Tibial artery (tissue), 4 donors: Measurements from ENCODE around the gene CHST4.
A peak's percentile ranks its signal among the peaks of the same experiment; 100 is the strongest.

Experiments
- DNase-seq, 2 donors: peaks; one replicate each; pipeline ENCODE4 v3.0.0-alpha.2; 2019
- H3K27ac ChIP-seq, 2 donors: fragments of 200-600 bp; sonication (generic) in 1 of 2; 1 replicate in 1 of 2; 2 replicates in 1 of 2; pipeline ENCODE4 v1.5.1; 2018 to 2019; ENCODE audit warnings: mild to moderate bottlenecking in 1 of 2
- H3K27me3 ChIP-seq, 2 donors: fragments of 200-600 bp; sonication (generic) in 1 of 2; one replicate each; pipeline versions ENCODE4 v1.5.1 to v1.6.0; 2016 to 2019
- H3K36me3 ChIP-seq, 3 donors: fragments of 200-600 bp; sonication (generic) in 2 of 3; one replicate each; pipeline ENCODE4 v1.5.1; 2016 to 2019; ENCODE audit warnings: mild to moderate bottlenecking in 2 of 3
- H3K4me1 ChIP-seq, 4 donors: fragments of 200-600 bp; sonication (generic) in 2 of 4; 1 replicate in 3 of 4; 2 replicates in 1 of 4; pipeline ENCODE4 v1.5.1; 2016 to 2019
- H3K4me3 ChIP-seq, 2 donors: fragments of 200-600 bp; sonication (generic) in 1 of 2; 1 replicate in 1 of 2; 2 replicates in 1 of 2; pipeline ENCODE4 v1.5.1; 2018 to 2019; ENCODE audit warnings: mild to moderate bottlenecking in 2 of 2
- H3K9me3 ChIP-seq, 3 donors: fragments of 200-600 bp; sonication (generic) in 1 of 3; one replicate each; pipeline ENCODE4 v1.5.1; 2016 to 2019
- intact Hi-C: fragments of 100-400 bp; cut with DNase I; formaldehyde crosslinking; loops from one replicate; pipeline ENCODE4 v1.15.0; 2023; ENCODE audit warnings: low total_unique reads
- TF ChIP-seq, protein P1 (sequence below), 2 experiments: fragments of 200-600 bp in 1 of 2; fragments of 450-650 bp in 1 of 2; IDR thresholded peaks; one replicate each; pipeline ENCODE4 v1.5.1; 2017 to 2019; ENCODE audit warnings: antibody characterized with exemption in 2 of 2, mild to moderate bottlenecking in 1 of 2, moderate library complexity in 1 of 2

CHST4 gene

DNA sequence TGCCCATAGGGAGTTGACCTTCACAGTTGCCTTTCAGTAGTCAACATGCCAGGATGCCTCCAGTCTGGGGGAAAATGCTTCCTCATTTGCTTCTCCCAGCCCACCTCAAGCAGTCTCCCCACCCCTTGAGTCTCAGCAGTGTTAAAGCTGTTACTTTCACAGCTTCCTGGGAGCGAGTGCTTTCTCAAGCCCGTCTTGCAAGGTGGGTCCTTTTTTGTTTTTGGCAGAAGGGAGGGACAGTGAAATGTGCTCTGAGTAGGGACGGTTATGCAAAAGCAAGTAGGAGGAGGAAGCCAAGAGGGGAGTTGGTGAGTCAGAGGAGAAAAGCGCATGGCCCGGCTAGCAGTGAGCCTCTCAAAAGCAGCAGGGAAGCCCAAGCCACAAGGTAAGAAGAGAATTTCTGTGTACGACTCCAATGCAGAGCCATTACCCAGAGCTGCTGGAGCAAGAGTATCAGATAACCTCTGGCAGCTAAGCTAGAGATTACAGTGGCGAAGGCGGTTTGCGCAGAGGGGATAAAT is at the start of gene CHST4:
TSS of gene CHST4 (plus strand) at position 316 of the 521 bp plus-strand sequence. CDS start 10,252 bp downstream, outside the sequence.
- intact Hi-C loops, result no loop called here
- no peak within 1 kb of the TSS for H3K27ac ChIP-seq
- no peak for DNase-seq

DNA sequence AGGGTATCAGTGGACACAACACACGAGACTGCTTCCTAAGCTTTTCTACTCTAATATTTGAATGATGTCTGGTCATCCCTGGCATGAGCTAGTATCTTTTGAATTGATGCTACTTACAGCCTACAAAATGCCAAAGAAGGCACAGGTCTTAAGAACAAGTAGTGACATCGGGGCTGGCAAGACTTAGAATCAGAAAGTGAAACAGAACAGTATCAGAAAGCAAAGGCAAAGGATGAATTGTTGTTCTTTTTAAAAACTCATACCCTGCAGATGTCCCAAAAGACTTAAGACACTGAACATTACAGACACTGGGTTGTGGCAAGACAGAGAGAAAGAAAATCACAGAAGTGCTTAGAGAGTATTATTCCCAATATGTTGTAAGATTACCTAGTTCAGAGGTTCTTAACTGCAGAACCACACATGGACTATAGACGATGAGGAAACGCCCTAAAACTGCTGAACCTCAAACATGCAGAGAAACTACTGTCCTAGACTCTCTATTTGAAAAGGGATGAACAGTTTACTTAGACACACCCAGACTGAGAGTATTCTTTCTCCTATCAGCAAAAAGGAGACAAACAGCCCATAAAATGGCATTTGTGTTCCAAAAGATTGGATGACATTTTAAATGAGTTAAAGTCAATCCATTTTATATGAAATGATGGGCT is 49.6 kb upstream of the CHST4 start:
- no peaks in the 10 kb centered on the region for H3K9me3 ChIP-seq
- H3K27me3 ChIP-seq, result no peaks in the 10 kb centered on the region
- H3K36me3 ChIP-seq, result peaks cover 31 to 60% (median 36%) of the 10 kb centered on the region in 3 donors
- TF ChIP-seq, protein P1, sequence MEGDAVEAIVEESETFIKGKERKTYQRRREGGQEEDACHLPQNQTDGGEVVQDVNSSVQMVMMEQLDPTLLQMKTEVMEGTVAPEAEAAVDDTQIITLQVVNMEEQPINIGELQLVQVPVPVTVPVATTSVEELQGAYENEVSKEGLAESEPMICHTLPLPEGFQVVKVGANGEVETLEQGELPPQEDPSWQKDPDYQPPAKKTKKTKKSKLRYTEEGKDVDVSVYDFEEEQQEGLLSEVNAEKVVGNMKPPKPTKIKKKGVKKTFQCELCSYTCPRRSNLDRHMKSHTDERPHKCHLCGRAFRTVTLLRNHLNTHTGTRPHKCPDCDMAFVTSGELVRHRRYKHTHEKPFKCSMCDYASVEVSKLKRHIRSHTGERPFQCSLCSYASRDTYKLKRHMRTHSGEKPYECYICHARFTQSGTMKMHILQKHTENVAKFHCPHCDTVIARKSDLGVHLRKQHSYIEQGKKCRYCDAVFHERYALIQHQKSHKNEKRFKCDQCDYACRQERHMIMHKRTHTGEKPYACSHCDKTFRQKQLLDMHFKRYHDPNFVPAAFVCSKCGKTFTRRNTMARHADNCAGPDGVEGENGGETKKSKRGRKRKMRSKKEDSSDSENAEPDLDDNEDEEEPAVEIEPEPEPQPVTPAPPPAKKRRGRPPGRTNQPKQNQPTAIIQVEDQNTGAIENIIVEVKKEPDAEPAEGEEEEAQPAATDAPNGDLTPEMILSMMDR (IDR thresholded peaks at IDR 0.05), result no peak
- intact Hi-C loops, result no loop called here
- H3K4me1 ChIP-seq, result no peaks in the 10 kb centered on the region
- DNase-seq, result no peak
- H3K4me3 ChIP-seq, result no peak overlapping the region
- no peak overlapping the region for H3K27ac ChIP-seq

More for the DNA sequence above, at the start of gene CHST4:
- TF ChIP-seq, protein P1 (IDR thresholded peaks at IDR 0.05), result no peak
- no peak within 1 kb of the TSS for H3K4me3 ChIP-seq
- H3K36me3 ChIP-seq, result no peaks in the 10 kb centered on the region
- no peaks in the 10 kb centered on the region for H3K9me3 ChIP-seq
- no peaks in the 10 kb centered on the region for H3K4me1 ChIP-seq
- peaks cover 0 to 20% of the 10 kb centered on the region in 2 donors for H3K27me3 ChIP-seq

DNA sequence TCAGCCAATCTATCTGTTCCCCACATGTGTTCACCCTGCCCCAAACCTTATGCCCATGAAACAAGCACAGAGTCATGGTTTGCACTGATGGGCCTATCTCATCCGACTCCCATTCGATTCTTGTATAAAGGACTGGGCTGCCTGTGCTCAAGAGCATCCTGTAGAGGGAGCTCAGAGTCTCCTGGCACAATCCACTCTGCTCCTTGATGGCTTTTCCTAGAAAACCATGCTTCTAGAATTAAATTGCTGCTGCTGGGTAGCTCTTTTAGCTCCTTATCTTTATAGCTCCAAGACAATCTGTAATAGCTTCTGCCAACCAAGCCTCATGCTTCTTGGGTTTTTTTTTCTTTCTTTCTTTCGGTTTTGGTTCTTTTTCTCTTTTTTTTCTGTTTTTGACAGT is 46.8 kb upstream of the CHST4 start:
- Histone ChIP-seq H3K4me1 (peaks cover 0 to 10% (median 2%) of the 10 kb centered on the region in 4 donors), H3K36me3 (peaks cover 27 to 46% (median 33%) of the 10 kb centered on the region in 3 donors), H3K27ac (no peak overlapping the region), H3K9me3 (no peaks in the 10 kb centered on the region), H3K4me3 (no peak overlapping the region), H3K27me3 (no peaks in the 10 kb centered on the region)
- DNase-seq, result no peak
- TF ChIP-seq, protein P1 (IDR thresholded peaks at IDR 0.05), result peak in 1 of 2 experiments; percentile 17
- intact Hi-C loops, result no loop called here

DNA sequence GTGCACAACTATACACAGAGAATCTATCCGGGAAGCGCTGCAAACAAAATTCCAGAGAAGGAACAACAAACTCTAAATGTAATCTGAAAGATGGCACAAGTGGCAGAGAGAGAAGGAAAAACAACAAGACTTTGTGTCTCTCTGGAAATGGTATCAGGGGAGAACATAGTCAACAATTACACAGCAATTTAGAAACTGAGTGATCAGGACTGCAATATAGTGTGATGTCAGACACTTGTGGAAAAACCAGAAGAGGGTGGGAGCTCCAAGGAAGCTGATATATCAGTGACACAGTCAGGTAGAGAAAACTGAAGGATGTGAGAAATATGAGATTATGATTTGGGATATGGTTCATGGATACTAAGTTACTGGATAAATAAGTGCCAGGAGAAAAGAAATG is 45.3 kb upstream of the CHST4 start:
- intact Hi-C loops, result no loop called here
- no peaks in the 10 kb centered on the region for H3K9me3 ChIP-seq
- peaks cover 0 to 14% (median 4%) of the 10 kb centered on the region in 4 donors for H3K4me1 ChIP-seq
- H3K36me3 ChIP-seq, result peaks cover 26 to 30% (median 27%) of the 10 kb centered on the region in 3 donors
- DNase-seq, result no peak
- no peak overlapping the region for H3K4me3 ChIP-seq
- no peak overlapping the region for H3K27ac ChIP-seq
- H3K27me3 ChIP-seq, result no peaks in the 10 kb centered on the region
- TF ChIP-seq, protein P1 (IDR thresholded peaks at IDR 0.05), result no peak

DNA sequence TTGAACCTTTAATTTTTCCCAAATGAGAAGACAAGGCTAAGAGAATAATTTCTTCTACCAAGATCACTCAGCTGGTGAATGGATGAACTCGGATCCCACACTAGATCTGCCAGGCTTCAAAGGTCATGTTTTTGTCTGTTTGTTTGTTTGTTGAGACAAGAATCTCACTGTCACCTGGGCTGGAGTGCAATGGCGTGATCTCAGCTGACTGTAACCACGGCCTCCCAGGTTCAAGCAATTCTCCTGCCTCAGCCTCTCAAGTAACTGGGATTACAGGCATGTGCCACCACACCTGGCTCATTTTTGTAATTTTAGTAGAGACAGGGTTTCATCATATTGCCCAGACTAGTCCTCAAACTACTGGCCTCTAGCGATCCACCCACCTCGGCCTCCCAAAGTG is 43.7 kb upstream of the CHST4 start:
- H3K4me3 ChIP-seq, result no peak overlapping the region
- DNase-seq, result no peak
- TF ChIP-seq, protein P1 (IDR thresholded peaks at IDR 0.05), result no peak
- no peaks in the 10 kb centered on the region for H3K27me3 ChIP-seq
- intact Hi-C loops, result no loop called here
- peaks cover 0 to 14% (median 4%) of the 10 kb centered on the region in 4 donors for H3K4me1 ChIP-seq
- no peaks in the 10 kb centered on the region for H3K9me3 ChIP-seq
- H3K27ac ChIP-seq, result no peak overlapping the region
- H3K36me3 ChIP-seq, result peaks cover 9 to 14% (median 14%) of the 10 kb centered on the region in 3 donors
